Panc1 (cell line): Measurements from ENCODE around the gene PHF2. TPM values are rescaled to one million over a fixed set of nuclear protein-coding genes. Genes with fewer than 3 reads are reported as not detected.

Source experiments
- ATAC-seq: fragments of 200-7000 bp; cut with Tn5 transposase; 2 replicates; pipeline ENCODE4 v1.9.1; 2020; ENCODE audit warnings: mild to moderate bottlenecking, moderate library complexity
- BruUV-seq: library from RNA; stranded (reverse); fragments of 400-500 nt; replicated peaks from 2 replicates; lab custom pipeline; 2021; lab: Mats Ljungman, UMichigan
- CTCF ChIA-PET: fragments of 300-600 bp; sonication (Branson Sonifier 250); formaldehyde crosslinking; loops from one replicate; lab custom pipeline; 2022; ENCODE audit warnings: antibody characterized with exemption; lab: Charles Lee
- POLR2A ChIA-PET: fragments of 300-600 bp; sonication (Branson Sonifier 250); formaldehyde crosslinking; loops from one replicate; lab custom pipeline; 2022; ENCODE audit warnings: antibody characterized with exemption; lab: Charles Lee
- DNase-seq: peaks from one replicate; pipeline ENCODE4 v3.0.0-alpha.2; 2010; ENCODE audit warnings: low read depth, low spot score
- H3K27ac ChIP-seq: 2 replicates; pipeline ENCODE4 v1.5.1; 2011; ENCODE audit warnings: mild to moderate bottlenecking, low read length, inconsistent platforms
- H3K27me3 ChIP-seq: fragments of 200-500 bp; sonication (Bioruptor generic); 2 replicates; pipeline ENCODE4 v1.6.0; 2014; ENCODE audit warnings: low read length, inconsistent platforms; ENCODE audit not compliant: control insufficient read depth, insufficient read depth
- H3K36me3 ChIP-seq: fragments of 200-500 bp; sonication (Bioruptor generic); 2 replicates; pipeline ENCODE4 v1.5.1; 2014; ENCODE audit warnings: inconsistent platforms, mild to moderate bottlenecking, low read length, moderate library complexity; ENCODE audit not compliant: control insufficient read depth, insufficient read depth
- H3K4me1 ChIP-seq: 2 replicates; pipeline ENCODE4 v1.5.1; 2011; ENCODE audit warnings: inconsistent platforms, mild to moderate bottlenecking, low read length, moderate library complexity; ENCODE audit not compliant: control insufficient read depth, insufficient read depth
- H3K4me3 ChIP-seq, 2 experiments: 2 replicates each; pipeline ENCODE4 v1.5.1; 2011 to 2012; ENCODE audit warnings: low read depth in 2 of 2, low read length in 2 of 2, mild to moderate bottlenecking in 2 of 2, inconsistent platforms in 1 of 2, moderate library complexity in 1 of 2
- H3K9me3 ChIP-seq: fragments of 200-500 bp; sonication (Bioruptor generic); 2 replicates; pipeline ENCODE4 v1.5.1; 2014; ENCODE audit warnings: low read depth, mild to moderate bottlenecking, inconsistent platforms, low read length, moderate library complexity; ENCODE audit not compliant: control insufficient read depth, insufficient read depth
- POLR2AphosphoS5 ChIP-seq: IDR thresholded peaks from 2 replicates; pipeline ENCODE4 v1.6.1; 2012; ENCODE audit warnings: mild to moderate bottlenecking, low read depth, low read length, moderate library complexity
- SIN3A ChIP-seq: IDR thresholded peaks from 2 replicates; pipeline ENCODE4 v1.6.1; 2012; ENCODE audit warnings: low read depth, mild to moderate bottlenecking, low read length, moderate library complexity, borderline replicate concordance; ENCODE audit not compliant: insufficient read depth
- TCF7L2 ChIP-seq: IDR thresholded peaks from 2 replicates; pipeline ENCODE4 v1.6.1; 2011; ENCODE audit warnings: mild to moderate bottlenecking, low read depth, low read length, inconsistent platforms
- in situ Hi-C: cut with HindIII; loops from 2 replicates; pipeline ENCODE4 v1.10.0; 2016; ENCODE audit warnings: low sequenced_read_pairs, low pct_unique_long_range_greater_than_20kb
- intact Hi-C: fragments of 100-400 bp; cut with micrococcal nuclease; formaldehyde crosslinking; loops from one replicate; pipeline ENCODE4 v1.10.0; 2022; ENCODE audit not compliant: unreplicated experiment
- total RNA-seq: library from RNA; stranded (reverse); gene quantifications from one replicate; pipeline ENCODE4 v1.2.1, GENCODE V29; 2021; ENCODE audit not compliant: unreplicated experiment
- TF ChIP-seq, protein P1 (sequence below), 2 experiments: IDR thresholded peaks; 2 replicates each; pipeline ENCODE4 v1.6.1; 2011 to 2012; ENCODE audit warnings: low read depth in 2 of 2, control low read depth in 1 of 2, low read length in 1 of 2, mild to moderate bottlenecking in 1 of 2, moderate library complexity in 1 of 2; ENCODE audit not compliant: insufficient read depth in 1 of 2
- TF ChIP-seq, protein P2 (sequence below): fragments of 450-650 bp; IDR thresholded peaks from 2 replicates; pipeline ENCODE4 v1.5.1; 2017; ENCODE audit warnings: mild to moderate bottlenecking

The PHF2 gene
- total RNA-seq, 1 experiment from 2014 or later, result 16.6 TPM

DNA sequence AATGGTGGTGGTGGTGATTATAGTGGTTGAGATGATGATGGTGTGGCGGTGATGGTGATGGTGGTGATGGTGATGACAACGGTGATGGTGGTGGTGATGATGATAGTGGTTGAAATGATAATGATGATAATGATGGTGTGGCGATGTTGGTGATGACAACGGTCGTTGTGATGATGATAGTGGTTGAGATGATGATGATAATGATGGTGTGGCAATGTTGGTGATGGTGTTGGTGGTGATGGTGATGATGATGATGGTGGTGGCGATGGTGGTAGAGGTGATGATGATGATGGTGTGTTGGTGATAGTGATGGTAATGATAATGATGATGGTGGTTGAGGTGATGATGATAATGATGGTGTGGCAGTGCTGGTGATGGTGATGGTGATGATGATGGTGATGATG lies 48.0 kb downstream of the PHF2 start:
- POLR2A ChIA-PET, result no interaction called here
- DNase-seq, result no peak
- Histone ChIP-seq H3K36me3 (no peaks in the 10 kb centered on the region), H3K4me3 (no peak overlapping the region), H3K27me3 (no peaks in the 10 kb centered on the region), H3K4me1 (no peaks in the 10 kb centered on the region), H3K9me3 (no peaks in the 10 kb centered on the region), H3K27ac (no peak overlapping the region)
- intact Hi-C loops, result no loop called here
- in situ Hi-C loops, result no loop called here
- CTCF ChIA-PET, result no interaction called here
- TF ChIP-seq POLR2AphosphoS5 (no peak), TCF7L2 (no peak), SIN3A (no peak)
- TF ChIP-seq, protein P1, sequence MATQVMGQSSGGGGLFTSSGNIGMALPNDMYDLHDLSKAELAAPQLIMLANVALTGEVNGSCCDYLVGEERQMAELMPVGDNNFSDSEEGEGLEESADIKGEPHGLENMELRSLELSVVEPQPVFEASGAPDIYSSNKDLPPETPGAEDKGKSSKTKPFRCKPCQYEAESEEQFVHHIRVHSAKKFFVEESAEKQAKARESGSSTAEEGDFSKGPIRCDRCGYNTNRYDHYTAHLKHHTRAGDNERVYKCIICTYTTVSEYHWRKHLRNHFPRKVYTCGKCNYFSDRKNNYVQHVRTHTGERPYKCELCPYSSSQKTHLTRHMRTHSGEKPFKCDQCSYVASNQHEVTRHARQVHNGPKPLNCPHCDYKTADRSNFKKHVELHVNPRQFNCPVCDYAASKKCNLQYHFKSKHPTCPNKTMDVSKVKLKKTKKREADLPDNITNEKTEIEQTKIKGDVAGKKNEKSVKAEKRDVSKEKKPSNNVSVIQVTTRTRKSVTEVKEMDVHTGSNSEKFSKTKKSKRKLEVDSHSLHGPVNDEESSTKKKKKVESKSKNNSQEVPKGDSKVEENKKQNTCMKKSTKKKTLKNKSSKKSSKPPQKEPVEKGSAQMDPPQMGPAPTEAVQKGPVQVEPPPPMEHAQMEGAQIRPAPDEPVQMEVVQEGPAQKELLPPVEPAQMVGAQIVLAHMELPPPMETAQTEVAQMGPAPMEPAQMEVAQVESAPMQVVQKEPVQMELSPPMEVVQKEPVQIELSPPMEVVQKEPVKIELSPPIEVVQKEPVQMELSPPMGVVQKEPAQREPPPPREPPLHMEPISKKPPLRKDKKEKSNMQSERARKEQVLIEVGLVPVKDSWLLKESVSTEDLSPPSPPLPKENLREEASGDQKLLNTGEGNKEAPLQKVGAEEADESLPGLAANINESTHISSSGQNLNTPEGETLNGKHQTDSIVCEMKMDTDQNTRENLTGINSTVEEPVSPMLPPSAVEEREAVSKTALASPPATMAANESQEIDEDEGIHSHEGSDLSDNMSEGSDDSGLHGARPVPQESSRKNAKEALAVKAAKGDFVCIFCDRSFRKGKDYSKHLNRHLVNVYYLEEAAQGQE (IDR thresholded peaks at IDR 0.05; ENCODE audit: insufficient read depth in 1 of 2, low read depth in 2 of 2, low read length in 1 of 2), result no peak
- TF ChIP-seq, protein P2, sequence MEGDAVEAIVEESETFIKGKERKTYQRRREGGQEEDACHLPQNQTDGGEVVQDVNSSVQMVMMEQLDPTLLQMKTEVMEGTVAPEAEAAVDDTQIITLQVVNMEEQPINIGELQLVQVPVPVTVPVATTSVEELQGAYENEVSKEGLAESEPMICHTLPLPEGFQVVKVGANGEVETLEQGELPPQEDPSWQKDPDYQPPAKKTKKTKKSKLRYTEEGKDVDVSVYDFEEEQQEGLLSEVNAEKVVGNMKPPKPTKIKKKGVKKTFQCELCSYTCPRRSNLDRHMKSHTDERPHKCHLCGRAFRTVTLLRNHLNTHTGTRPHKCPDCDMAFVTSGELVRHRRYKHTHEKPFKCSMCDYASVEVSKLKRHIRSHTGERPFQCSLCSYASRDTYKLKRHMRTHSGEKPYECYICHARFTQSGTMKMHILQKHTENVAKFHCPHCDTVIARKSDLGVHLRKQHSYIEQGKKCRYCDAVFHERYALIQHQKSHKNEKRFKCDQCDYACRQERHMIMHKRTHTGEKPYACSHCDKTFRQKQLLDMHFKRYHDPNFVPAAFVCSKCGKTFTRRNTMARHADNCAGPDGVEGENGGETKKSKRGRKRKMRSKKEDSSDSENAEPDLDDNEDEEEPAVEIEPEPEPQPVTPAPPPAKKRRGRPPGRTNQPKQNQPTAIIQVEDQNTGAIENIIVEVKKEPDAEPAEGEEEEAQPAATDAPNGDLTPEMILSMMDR, result no peak
- BruUV-seq, result no TSS peak
- ATAC-seq, result no peak

DNA sequence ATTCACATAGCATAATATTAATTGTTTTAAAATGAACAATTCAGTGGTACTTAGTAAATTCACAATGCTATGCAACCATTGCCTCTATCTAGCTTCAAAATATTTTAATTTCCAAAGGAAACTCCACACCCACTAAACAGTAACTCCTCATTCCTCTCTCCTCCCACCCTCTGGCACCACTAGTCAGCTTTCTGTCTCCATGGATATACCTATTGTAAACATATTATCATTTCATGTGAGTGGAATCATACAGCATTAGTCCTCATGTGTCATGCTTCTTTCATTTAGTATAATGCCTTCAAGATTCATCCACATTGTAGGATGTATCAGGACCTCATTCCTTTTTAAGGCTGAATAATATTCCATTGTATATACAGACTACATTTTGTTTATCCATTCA lies 48.6 kb downstream of the PHF2 start:
- H3K4me1 ChIP-seq, result no peaks in the 10 kb centered on the region
- no TSS peak for BruUV-seq
- intact Hi-C loops, result no loop called here
- H3K27me3 ChIP-seq, result no peaks in the 10 kb centered on the region
- H3K36me3 ChIP-seq, result no peaks in the 10 kb centered on the region
- in situ Hi-C loops, result no loop called here
- CTCF ChIA-PET, result no interaction called here
- POLR2A ChIA-PET, result no interaction called here
- TF ChIP-seq TCF7L2 (no peak), SIN3A (no peak), POLR2AphosphoS5 (no peak)
- TF ChIP-seq, protein P2, result no peak
- TF ChIP-seq, protein P1 (IDR thresholded peaks at IDR 0.05; ENCODE audit: insufficient read depth in 1 of 2, low read depth in 2 of 2, low read length in 1 of 2), result no peak
- no peak for ATAC-seq
- no peaks in the 10 kb centered on the region for H3K9me3 ChIP-seq
- no peak overlapping the region for H3K27ac ChIP-seq
- H3K4me3 ChIP-seq, result no peak overlapping the region
- no peak for DNase-seq
